Activated naive CD4-positive, alpha-beta T cell (primary cell): ENCODE results near the gene CD9.
A peak's percentile ranks its signal among the peaks of the same experiment; 100 is the strongest.

ENCODE experiments used
- DNase-seq, 4 experiments: peaks; one replicate each; lab custom pipeline; 2025; lab: John Stamatoyannopoulos, UW

The CD9 gene

DNA sequence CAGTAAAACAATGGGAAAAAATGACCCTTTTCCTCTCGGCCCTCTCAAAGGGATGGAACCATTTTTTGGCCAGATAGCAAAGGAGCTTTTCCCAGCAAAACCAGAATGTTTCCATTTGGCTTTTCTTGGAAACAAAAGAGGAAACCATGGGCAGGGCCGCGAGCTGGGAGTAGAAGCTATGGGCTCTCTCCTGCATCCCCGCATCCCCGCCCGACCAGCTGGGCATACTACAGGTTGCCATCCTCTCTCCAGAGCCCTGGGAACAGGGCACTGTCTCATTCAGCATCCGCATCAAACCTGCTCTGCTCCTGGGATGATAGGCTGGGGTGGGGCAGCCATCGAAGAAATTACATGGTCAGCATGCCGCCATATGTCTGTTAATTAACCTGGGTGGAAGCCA is 20.9 kb downstream of the CD9 start:
- DNase-seq = no peak

DNA sequence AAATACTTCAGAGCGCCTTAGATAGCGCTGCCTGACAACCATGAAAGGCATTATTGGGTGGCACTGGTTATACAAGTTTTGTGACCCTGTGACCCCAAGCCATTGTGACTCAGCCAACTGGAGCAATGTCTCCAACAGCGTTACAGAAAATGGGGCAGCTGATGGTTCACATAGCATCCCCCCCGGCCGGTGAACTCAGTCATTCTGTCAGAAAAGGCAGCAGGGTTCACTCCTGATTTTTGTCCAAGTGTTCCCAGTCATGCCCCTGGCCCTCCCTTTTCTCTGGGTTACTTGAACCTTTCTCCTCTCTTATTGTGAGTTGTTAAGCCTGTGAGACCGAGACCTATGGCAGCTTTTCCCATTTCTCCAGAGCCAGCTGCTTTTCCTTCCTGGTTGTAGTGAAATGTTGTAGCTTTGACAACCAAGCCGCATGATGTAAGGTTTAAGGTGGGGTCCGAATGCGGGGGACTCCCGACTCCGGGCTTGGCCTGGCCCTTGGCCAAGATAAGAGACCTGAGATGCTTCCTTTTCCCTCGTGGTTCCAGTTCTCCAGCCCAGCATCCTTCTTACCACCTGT is 22.0 kb downstream of the CD9 start:
- DNase-seq = no peak

DNA sequence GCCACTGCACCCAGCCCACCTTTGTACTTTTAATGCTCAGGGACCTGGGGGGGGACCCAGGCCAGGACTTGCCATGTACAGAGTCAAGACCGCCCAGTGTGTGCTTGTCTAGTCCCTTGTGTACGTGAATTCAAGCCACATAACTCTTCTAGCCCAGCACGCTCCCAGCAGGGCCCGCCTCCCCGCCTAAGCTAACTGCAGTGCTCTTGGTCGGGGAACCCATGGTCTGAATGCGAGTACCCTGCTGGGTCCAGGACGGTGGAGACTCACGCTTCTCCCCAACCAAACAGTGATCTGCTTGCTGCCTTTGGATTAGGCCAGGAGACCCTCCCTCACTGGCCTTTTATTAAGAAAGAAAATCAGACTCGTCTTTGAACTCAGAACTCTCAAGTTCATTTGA is 23.3 kb downstream of the CD9 start:
- no peak for DNase-seq

DNA sequence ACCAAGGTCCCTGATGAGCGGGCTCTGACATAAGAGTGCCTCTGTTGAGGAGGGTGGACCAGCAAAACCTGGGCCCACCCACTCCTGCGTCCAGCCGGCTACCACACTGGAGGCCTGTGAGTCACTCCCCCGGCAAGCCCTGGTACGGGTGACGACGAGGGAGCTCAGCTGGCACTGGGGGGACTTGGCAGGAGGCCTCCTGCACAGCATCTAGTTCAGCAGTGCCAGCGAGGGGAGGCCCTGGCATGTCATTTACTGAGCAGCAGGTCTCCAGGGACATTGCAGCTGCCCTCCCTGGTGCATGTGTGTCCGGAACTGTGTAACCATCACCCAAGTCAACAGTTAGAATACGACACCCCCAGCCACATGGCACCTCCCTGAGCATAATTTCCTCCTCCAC is 24.4 kb downstream of the CD9 start:
- DNase-seq = no peak

DNA sequence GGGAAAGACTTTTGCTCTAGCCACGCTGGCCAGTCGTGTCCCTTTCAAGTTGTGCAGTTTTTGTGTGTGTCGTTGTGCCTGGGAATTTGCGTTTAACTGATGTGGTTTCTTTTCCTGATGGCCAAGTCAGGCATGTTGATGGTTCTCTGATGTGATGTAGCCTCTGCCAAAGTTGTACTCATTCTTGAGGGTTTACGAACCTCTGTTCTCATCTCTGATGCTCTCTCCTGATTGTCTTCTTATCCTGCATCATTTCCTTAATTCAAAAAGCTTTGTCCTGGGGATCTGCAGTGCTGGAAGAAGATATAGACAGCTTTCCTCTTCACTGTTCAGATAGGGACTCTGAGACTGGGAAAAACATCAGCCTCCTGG is 25.4 kb downstream of the CD9 start:
- no peak for DNase-seq

DNA sequence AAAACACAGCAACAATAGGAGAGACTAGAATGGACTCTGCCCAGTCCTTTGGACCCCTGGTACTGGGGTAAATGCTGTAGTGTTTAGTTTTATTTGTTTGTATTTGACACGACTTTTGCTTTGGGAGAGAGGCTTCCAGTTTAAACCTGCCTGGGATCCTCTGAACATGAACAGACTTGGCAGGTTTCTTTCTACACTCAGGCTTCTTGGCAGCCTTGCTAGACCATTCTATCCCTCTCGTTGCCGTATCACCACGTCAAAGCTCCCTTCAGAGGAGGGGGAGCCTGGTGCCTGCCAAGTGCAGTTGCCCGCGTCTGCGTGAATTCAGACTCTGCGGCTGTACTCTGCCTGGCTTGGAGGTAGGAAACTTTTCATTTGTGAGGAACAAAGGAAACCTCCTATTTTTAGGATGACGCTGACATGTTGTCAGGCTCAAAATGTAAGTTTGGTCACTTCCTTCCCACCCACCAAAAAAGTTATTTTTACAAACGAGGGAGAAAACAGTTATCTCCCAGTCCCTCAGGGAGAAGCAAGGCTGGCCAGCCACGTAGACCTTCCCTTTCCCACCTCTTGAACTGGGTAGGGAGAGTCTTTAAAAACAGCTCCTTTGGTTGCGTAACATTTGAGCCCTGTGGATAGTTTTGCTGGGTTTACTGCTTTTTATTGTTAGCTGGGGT is 25.9 kb downstream of the CD9 start:
- no peak for DNase-seq

DNA sequence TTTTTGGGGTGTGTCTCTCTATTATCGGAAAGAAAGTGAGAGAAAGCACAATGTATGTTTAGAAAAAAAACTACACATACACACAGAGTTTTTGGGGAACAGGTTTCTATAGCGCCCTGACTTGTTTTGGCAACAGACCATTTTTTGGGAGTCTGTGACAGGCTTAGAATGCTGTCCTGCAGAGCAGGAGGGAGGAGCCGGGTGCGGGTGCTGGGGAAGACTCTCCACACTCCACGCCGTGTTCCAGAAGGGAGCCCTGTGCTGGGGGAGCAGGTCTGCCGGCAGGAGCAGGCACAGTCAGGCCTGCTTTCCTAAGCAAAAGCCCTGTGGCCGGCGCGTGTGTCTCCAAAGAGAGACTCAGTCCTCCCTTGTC is 26.5 kb downstream of the CD9 start:
- DNase-seq = no peak

DNA sequence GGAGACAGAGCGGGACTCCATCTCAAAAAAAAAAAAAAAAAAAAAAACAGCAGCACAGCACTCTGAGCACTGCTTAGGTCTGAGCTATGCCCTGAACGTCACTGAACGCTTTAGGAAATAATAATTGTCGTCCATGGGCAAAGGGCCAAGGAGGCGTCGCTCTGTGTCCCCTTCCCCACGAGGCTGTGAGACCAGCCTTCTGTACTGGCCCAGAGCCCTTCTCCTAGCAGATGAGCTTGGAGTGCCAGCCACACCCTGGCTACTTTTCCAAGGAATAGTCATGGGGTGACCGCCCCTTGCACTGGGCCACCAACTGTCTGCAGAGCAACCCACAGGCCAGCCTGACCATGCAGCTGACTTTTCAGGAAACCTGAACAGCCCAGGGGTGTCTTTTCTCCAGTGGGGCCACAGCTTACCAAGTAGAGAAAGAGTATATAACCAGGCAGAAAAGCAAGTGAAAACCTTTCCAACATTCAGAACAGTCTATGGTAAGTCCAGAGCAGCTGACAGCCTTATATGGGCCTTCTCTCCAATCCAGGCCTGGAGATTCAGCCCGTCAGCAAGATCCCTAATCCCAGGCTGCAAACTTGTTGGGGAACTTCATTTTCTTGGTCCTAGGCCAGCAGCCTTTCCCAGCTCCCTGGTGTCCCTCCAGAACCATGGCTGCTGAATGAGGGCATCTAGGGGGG is 28.5 kb downstream of the CD9 start:
- no peak for DNase-seq

DNA sequence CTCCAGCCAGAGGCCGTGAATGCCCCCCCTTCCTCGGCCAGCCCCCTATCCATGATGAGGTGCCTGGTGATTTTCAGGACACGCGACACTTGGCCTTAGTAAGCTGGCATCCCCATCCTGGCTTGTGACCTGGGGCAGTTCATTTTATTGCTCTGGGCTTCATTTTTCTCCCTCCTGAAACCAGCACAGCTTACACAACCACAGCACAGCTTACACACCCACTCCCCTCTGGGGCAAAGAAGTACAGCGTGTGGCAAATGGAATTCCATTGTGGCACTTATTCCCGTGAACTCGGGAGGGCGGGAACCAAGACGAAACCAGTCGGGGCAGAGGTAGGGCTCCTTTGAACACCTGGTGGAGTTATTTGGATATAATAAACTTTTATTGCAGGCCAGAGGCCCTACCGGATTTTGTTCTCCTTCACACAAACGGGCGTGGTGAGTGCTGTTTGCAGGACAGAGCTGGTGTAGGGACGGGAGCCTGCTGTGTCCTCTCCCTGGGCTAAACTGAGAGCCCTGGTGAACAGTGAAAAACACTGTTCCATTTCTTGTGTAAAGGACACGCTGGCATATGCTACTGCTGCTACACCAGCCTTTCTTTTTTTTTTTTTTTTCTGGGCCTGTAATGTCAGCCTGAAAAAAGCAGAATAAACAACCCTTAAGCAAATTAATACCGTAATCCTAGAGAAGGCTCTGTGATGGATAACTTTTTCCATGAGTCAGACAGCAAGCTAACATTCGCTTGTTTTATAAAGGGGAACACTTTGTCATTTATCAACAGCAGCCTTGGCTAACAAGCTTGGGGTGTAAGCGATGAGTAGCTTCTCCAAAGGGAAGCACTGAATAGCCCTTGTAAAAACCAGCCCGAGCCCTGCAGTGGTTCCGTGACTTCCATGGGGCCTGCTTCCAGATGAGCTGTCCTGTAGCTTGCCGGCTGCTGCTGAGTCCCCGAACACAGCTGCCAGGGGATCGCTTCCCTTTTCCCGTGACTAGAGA is 29.3 kb downstream of the CD9 start:
- no peak for DNase-seq

DNA sequence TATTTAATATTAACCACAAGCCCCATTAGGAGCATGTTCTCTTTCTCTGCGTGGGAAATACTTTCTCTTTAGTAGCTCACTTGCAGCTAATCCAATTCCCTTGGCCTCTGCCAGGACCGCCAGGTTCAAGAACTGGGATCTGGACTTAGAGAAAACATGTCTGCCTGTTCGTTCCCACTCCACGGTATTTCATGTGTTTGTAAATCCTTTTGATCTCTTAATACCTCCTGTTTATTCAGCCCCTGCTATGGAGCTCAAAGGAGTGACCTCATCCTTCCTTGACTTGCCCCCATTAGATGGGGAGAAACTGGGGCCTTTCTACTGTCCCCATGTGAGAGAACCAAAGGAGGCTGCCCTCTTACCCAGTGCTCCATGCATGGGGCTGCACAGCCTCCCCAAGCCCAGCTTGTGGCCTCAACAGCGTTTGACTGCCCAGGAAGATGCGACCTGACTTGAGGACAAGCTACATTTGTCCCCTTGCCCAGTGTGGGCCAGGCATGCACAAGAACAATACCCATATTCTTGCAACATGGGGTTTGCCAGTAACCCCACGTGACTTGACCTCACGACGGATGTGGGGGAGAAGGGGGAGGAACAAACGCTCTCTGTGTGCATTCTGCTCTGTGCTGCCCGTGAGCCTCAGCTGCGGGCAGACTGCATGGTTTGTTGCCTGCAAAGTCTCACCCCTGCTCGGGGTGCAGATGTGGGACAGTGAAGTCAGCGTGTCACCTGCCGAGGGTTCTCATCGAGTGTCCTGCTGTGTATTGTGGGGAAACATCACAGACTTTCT is 30.3 kb downstream of the CD9 start:
- peak; percentile 6 to 48 (median 22) for DNase-seq

DNA sequence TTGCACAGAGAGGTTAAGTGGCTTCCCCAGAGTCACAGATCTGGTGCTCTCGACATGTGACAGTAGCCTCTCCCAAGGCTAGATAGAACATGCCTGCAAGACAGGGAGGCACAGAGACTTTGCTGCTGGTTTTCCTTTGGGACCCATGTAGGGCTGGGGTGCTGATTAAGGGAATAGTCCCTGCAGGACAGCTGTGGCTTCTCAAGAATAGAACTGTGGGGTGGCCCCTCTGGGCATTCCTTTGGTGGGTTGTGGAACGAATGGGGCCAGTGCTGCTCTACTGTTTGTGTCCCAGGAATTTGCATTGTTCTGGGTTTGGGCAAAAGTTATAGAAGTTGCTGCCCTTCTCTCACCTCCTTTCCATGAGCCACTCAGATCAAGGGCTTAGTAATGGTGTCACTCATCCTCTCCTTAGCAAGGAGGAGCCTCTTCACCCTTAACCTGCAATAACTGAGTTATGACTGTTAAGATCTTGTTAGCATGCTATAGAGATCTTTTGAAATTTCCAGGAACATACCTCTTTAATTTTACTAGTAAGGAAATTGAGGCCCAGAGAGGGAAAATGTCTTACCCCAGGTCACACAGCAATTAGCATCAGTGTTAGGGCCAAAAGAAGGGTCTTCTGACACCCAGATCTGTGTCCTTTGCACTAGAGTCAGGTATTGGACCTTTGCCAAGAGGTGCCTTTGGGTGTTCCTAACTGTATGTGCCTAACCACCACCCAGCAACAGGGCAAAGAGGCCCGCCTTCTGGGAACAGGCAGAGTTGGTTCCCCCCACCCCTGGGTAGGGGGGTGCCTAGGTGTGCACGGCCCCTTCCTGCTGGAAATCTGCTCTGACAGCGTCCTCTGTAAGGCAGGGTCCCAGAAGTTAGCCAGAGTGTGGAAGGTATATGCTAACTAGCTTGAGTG is 31.4 kb downstream of the CD9 start:
- DNase-seq = no peak

DNA sequence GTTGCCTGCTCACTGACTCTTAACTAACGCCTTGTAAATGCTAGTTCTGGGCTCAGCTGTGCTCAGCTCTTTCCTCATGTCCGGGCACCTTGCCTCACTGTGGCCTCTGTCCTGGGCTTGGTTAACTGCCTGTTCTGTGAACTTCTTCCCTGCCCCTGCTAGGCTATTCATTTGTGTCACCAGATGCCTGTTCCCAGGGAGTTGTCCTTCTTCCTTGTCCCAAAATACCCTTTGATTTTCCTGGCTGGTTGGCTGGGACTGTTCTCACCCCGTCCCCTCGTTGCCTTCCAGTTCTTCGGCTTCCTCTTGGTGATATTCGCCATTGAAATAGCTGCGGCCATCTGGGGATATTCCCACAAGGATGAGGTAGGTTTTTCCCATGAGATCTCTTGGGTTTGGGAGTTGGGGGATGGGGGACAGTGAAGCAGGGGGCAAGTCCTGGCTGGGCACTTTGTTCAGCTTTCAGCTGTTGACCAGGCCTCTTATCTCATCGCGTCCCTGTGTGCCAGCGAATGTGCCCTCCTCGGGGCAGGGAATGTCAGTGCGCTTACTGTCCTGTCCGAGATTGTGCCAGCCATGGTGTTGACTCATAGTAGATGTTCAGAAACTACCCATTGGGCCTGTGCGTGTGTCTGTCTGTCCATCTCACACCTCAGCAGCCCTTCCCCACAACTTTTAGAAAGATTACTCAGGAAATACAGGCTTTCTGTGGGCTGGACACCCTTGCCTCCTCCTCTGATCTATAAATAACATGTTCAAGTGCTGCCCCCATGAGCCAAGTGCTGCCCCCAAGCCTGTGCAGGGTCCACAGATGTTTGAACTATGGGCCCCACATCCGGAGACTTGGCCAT is 33.1 kb downstream of the CD9 start:
- DNase-seq = no peak

DNA sequence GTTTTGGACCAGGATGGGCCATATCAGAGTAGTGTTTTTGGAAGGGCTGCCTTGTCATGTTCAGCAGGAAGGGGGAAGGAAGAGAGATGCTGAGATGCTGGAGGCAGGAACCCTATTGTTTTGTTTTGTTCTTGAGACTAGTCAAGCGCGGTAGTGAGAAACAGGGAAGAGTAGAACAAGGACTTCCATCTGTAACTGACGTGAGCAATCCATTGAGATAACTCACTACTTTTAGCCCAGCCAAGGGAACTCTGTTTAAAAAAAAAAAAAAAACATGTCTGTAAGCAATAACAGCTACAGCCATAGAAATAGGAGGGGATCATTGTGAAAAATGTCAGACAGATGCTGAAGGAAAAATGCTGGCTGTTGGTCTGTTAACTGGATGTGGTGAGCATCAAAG is 34.0 kb downstream of the CD9 start:
- no peak for DNase-seq

DNA sequence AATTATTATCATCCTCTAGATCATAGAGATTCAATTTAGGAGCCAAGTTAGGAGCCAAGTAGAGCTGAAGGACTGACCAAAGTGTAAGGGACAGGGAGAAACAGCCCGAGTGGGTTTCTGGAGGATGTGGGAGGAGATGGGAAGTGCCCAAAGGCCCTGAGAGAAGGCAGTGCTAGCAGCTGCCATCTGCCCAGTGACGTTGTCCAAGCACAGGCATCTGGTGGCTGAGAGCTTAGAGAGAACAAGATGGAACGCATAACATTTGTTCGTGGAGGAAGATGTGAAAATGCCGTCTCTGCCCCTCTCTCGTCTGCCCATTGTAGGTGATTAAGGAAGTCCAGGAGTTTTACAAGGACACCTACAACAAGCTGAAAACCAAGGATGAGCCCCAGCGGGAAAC is 34.7 kb downstream of the CD9 start:
- no peak for DNase-seq

DNA sequence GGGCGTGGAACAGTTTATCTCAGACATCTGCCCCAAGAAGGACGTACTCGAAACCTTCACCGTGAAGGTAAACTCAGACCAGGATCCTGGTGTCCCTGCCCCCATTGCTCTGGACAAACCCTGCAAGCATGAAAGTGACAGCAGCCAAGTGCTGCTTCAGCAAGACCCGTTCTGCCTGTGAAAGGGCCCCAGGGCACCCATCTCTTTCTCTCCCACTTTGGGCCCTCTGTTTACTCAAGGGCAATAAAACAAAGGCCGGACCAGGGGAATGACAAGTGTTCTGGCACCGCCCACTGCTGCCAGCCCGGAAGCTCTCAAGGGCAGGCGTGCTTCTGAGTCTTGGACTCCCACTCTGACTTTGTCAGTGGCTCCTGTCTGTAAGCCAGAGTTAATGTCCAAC is 35.3 kb downstream of the CD9 start:
- DNase-seq = no peak

DNA sequence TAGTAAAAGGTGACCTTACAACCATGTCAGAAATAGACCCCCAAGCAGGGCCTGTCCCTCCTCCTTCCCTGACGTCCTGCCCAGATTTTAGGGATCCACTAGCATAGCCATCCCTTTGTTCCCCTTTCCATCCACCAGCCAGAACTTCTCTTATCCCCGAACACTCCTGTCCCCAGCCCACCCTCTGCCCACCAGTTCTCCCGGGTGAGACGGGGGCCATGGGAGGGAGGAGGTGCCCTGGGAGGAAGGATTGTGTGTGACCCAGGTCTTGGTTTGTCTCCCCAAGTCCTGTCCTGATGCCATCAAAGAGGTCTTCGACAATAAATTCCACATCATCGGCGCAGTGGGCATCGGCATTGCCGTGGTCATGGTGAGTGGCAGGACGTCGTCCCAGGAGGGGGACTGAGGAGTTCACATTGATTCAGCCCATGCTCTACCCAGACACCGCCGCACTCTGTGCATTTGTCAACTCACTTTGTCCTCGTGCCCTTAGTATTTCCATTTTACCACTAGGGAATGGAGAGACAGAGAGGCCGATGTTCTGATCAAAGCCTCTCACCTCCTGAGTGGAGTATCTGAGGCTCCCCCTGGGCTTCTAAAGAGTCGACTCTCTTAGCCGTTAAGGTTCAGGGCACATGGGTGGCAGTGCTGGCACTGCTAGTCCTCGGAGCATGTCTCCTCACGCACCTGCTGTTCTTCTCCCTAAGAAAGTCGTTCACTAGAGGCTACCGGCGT is 35.9 kb downstream of the CD9 start:
- no peak for DNase-seq

DNA sequence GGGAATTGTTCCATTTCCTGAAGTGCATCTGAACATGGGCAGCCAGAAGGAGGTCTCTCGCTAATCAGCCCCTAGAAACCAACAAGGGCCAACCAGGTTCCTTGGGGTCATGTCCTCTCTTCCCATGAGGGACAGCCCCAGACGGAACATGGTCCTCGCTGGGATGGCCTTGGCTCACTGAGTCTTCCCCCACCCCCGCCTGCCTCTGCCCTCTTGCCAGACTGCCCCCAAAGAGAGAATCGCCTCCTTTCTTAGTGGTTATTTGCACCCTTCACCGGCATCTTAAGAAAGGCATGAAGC is 36.4 kb downstream of the CD9 start:
- no peak for DNase-seq

DNA sequence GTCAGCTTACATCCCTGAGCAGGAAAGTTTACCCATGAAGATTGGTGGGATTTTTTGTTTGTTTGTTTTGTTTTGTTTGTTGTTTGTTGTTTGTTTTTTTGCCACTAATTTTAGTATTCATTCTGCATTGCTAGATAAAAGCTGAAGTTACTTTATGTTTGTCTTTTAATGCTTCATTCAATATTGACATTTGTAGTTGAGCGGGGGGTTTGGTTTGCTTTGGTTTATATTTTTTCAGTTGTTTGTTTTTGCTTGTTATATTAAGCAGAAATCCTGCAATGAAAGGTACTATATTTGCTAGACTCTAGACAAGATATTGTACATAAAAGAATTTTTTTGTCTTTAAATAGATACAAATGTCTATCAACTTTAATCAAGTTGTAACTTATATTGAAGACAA is 37.6 kb downstream of the CD9 start:
- no peak for DNase-seq

DNA sequence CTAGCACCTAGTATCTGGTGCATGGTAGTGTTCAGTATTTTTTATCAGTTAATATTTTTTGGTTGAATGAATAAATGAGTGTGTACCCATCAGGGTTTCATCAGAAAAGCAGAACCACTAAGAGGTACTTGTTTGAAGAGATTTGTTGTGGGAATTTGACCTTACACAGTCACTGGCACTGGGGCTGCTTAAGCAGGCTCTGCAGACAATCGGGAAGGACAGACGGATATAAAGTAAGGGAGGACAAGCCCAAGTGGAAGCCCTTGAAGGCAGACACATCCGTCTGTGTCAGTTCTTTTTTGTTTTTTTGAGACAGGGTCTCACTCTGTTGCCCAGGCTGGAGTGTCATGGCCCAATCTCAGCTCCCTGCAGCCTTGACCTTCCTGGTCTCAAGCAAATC is 38.7 kb downstream of the CD9 start:
- no peak for DNase-seq
